WERI-Rb-1 (cell line): Measurements from ENCODE around the gene KCTD10.

Experiments
- DNase-seq: peaks from one replicate; pipeline ENCODE4 v3.0.0-alpha.2; 2020
- H3K27ac ChIP-seq: fragments of 250-450 bp; sonication (Bioruptor Pico); 2 replicates; pipeline ENCODE4 v1.5.1; 2020; ENCODE audit warnings: mild to moderate bottlenecking, moderate library complexity
- H3K27me3 ChIP-seq: fragments of 250-450 bp; sonication (Bioruptor Pico); 2 replicates; pipeline ENCODE4 v1.5.1; 2021; ENCODE audit warnings: mild to moderate bottlenecking, low read depth, moderate library complexity; ENCODE audit not compliant: insufficient read depth, severe bottlenecking
- H3K36me3 ChIP-seq: fragments of 250-450 bp; sonication (Bioruptor Pico); 2 replicates; pipeline ENCODE4 v1.5.1; 2020; ENCODE audit warnings: mild to moderate bottlenecking, moderate library complexity
- H3K4me3 ChIP-seq: 2 replicates; pipeline ENCODE4 v1.5.1; 2011; ENCODE audit warnings: low read depth, mild to moderate bottlenecking, control low read depth, low read length
- H3K9me3 ChIP-seq: fragments of 250-450 bp; sonication (Bioruptor Pico); 2 replicates; pipeline ENCODE4 v1.5.1; 2021; ENCODE audit warnings: mild to moderate bottlenecking, moderate library complexity; ENCODE audit not compliant: severe bottlenecking
- CTCF ChIP-seq: IDR thresholded peaks from 2 replicates; pipeline ENCODE4 v1.5.1; 2011; ENCODE audit warnings: low read depth, mild to moderate bottlenecking, control low read depth, inconsistent platforms, low read length

The KCTD10 gene

GRCh38 chr12:109477185-109477962 lies at the start of gene KCTD10, which contains the start of gene UBE3B:
Gene KCTD10 (minus strand): TSS chr12:109477300. CDS start chr12:109477262, 38 bp downstream.
Gene UBE3B (plus strand): TSS chr12:109477634. CDS start chr12:109483552, 5,918 bp downstream.
- DNase-seq, result peak; percentile 90
- TF ChIP-seq CTCF, result no peak
- no peaks in the 10 kb centered on the region for H3K9me3 ChIP-seq
- H3K27me3 ChIP-seq, result no peaks in the 10 kb centered on the region
- H3K27ac ChIP-seq, result peak within 1 kb of the TSS; percentile 98
- H3K4me3 ChIP-seq, result peak within 1 kb of the TSS; percentile 98
- H3K36me3 ChIP-seq, result peaks cover 8% of the 10 kb centered on the region

- H3K27ac ChIP-seq, result peak overlapping the region; percentile 97
- H3K9me3 ChIP-seq, result no peaks in the 10 kb centered on the region
- H3K27me3 ChIP-seq, result no peaks in the 10 kb centered on the region
- H3K4me3 ChIP-seq, result no peak overlapping the region; the same call in 1 of the 2 replicates
- peaks cover 20% of the 10 kb centered on the region for H3K36me3 ChIP-seq
- TF ChIP-seq CTCF, result no peak
- DNase-seq, result no peak
Observed at GRCh38 chr12:109525279-109525585, 48.1 kb upstream of the KCTD10 start.

- Histone ChIP-seq H3K4me3 (peak overlapping the region; percentile 1; the same call in 1 of the 2 replicates), H3K36me3 (peaks cover 20% of the 10 kb centered on the region), H3K27ac (peak overlapping the region; percentile 97), H3K27me3 (no peaks in the 10 kb centered on the region), H3K9me3 (no peaks in the 10 kb centered on the region)
- no peak for TF ChIP-seq CTCF
- peak; percentile 77 for DNase-seq
Observed at GRCh38 chr12:109524466-109525278, 47.6 kb upstream of the KCTD10 start.

GRCh38 chr12:109523504-109523903 lies 46.4 kb upstream of the KCTD10 start:
- peaks cover 20% of the 10 kb centered on the region for H3K36me3 ChIP-seq

GRCh38 chr12:109523071-109523470 lies 46.0 kb upstream of the KCTD10 start:
- peaks cover 20% of the 10 kb centered on the region for H3K36me3 ChIP-seq
- peak overlapping the region; percentile 97 for H3K27ac ChIP-seq
- TF ChIP-seq CTCF, result no peak
- no peak for DNase-seq
- H3K4me3 ChIP-seq, result no peak overlapping the region
- H3K27me3 ChIP-seq, result no peaks in the 10 kb centered on the region
- no peaks in the 10 kb centered on the region for H3K9me3 ChIP-seq

More at GRCh38 chr12:109523504-109523903, 46.4 kb upstream of the KCTD10 start:
- Histone ChIP-seq H3K9me3 (no peaks in the 10 kb centered on the region), H3K4me3 (no peak overlapping the region), H3K27me3 (no peaks in the 10 kb centered on the region), H3K27ac (peak overlapping the region; percentile 97)
- no peak; the same call in 1 of the 2 replicates for TF ChIP-seq CTCF
- DNase-seq, result peak; percentile 61
